Panc1 (cell line): ENCODE data around the gene NEUROD4. TPM values are rescaled to one million over a fixed set of nuclear protein-coding genes. Genes with fewer than 3 reads are reported as not detected.

Source experiments
- ATAC-seq: fragments of 200-7000 bp; cut with Tn5 transposase; 2 replicates; pipeline ENCODE4 v1.9.1; 2020; ENCODE audit warnings: mild to moderate bottlenecking, moderate library complexity
- BruUV-seq: library from RNA; stranded (reverse); fragments of 400-500 nt; replicated peaks from 2 replicates; lab custom pipeline; 2021; lab: Mats Ljungman, UMichigan
- CTCF ChIA-PET: fragments of 300-600 bp; sonication (Branson Sonifier 250); formaldehyde crosslinking; loops from one replicate; lab custom pipeline; 2022; ENCODE audit warnings: antibody characterized with exemption; lab: Charles Lee
- POLR2A ChIA-PET: fragments of 300-600 bp; sonication (Branson Sonifier 250); formaldehyde crosslinking; loops from one replicate; lab custom pipeline; 2022; ENCODE audit warnings: antibody characterized with exemption; lab: Charles Lee
- DNase-seq: peaks from one replicate; pipeline ENCODE4 v3.0.0-alpha.2; 2010; ENCODE audit warnings: low read depth, low spot score
- H3K27ac ChIP-seq: 2 replicates; pipeline ENCODE4 v1.5.1; 2011; ENCODE audit warnings: mild to moderate bottlenecking, low read length, inconsistent platforms
- H3K27me3 ChIP-seq: fragments of 200-500 bp; sonication (Bioruptor generic); 2 replicates; pipeline ENCODE4 v1.6.0; 2014; ENCODE audit warnings: low read length, inconsistent platforms; ENCODE audit not compliant: control insufficient read depth, insufficient read depth
- H3K36me3 ChIP-seq: fragments of 200-500 bp; sonication (Bioruptor generic); 2 replicates; pipeline ENCODE4 v1.5.1; 2014; ENCODE audit warnings: inconsistent platforms, mild to moderate bottlenecking, low read length, moderate library complexity; ENCODE audit not compliant: control insufficient read depth, insufficient read depth
- H3K4me1 ChIP-seq: 2 replicates; pipeline ENCODE4 v1.5.1; 2011; ENCODE audit warnings: inconsistent platforms, mild to moderate bottlenecking, low read length, moderate library complexity; ENCODE audit not compliant: control insufficient read depth, insufficient read depth
- H3K4me3 ChIP-seq, 2 experiments: 2 replicates each; pipeline ENCODE4 v1.5.1; 2011 to 2012; ENCODE audit warnings: low read depth in 2 of 2, low read length in 2 of 2, mild to moderate bottlenecking in 2 of 2, inconsistent platforms in 1 of 2, moderate library complexity in 1 of 2
- H3K9me3 ChIP-seq: fragments of 200-500 bp; sonication (Bioruptor generic); 2 replicates; pipeline ENCODE4 v1.5.1; 2014; ENCODE audit warnings: low read depth, mild to moderate bottlenecking, inconsistent platforms, low read length, moderate library complexity; ENCODE audit not compliant: control insufficient read depth, insufficient read depth
- CTCF ChIP-seq: fragments of 450-650 bp; IDR thresholded peaks from 2 replicates; pipeline ENCODE4 v1.5.1; 2017; ENCODE audit warnings: mild to moderate bottlenecking
- POLR2AphosphoS5 ChIP-seq: IDR thresholded peaks from 2 replicates; pipeline ENCODE4 v1.6.1; 2012; ENCODE audit warnings: mild to moderate bottlenecking, low read depth, low read length, moderate library complexity
- REST ChIP-seq, 2 experiments: IDR thresholded peaks; 2 replicates each; pipeline ENCODE4 v1.6.1; 2011 to 2012; ENCODE audit warnings: low read depth in 2 of 2, control low read depth in 1 of 2, low read length in 1 of 2, mild to moderate bottlenecking in 1 of 2, moderate library complexity in 1 of 2; ENCODE audit not compliant: insufficient read depth in 1 of 2
- SIN3A ChIP-seq: IDR thresholded peaks from 2 replicates; pipeline ENCODE4 v1.6.1; 2012; ENCODE audit warnings: low read depth, mild to moderate bottlenecking, low read length, moderate library complexity, borderline replicate concordance; ENCODE audit not compliant: insufficient read depth
- TCF7L2 ChIP-seq: IDR thresholded peaks from 2 replicates; pipeline ENCODE4 v1.6.1; 2011; ENCODE audit warnings: mild to moderate bottlenecking, low read depth, low read length, inconsistent platforms
- in situ Hi-C: cut with HindIII; loops from 2 replicates; pipeline ENCODE4 v1.10.0; 2016; ENCODE audit warnings: low sequenced_read_pairs, low pct_unique_long_range_greater_than_20kb
- intact Hi-C: fragments of 100-400 bp; cut with micrococcal nuclease; formaldehyde crosslinking; loops from one replicate; pipeline ENCODE4 v1.10.0; 2022; ENCODE audit not compliant: unreplicated experiment
- total RNA-seq: library from RNA; stranded (reverse); gene quantifications from one replicate; pipeline ENCODE4 v1.2.1, GENCODE V29; 2021; ENCODE audit not compliant: unreplicated experiment

Gene NEUROD4
- total RNA-seq, 1 experiment from 2014 or later: not detected

DNA sequence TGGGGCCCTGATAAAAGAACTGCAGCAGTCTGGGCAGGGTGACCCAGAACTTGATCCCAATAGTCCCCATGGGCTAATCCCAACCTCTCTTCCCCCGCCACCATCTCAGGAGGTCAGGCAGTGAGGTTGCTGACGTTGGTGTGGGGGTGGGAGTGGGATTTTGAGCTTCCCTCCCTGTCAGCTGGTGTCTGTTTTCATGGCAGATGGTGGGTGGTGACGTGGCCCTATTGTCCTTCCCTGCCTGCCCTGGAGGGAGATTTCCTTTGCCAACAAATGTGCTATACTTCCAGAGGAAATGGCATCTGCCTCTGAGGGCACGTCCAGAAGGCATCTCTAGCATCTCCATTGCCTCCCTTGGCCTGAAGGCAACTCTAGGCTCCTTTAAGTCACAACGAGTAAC lies 37.7 kb downstream of the NEUROD4 start:
- ATAC-seq (no peak), DNase-seq (no peak)
- H3K9me3 ChIP-seq: no peaks in the 10 kb centered on the region
- ChIA-PET CTCF (no interaction called here), POLR2A (no interaction called here)
- in situ Hi-C loops (no loop called here), intact Hi-C loops (no loop called here)
- TF ChIP-seq POLR2AphosphoS5 (no peak), TCF7L2 (no peak)
- no peaks in the 10 kb centered on the region for H3K36me3 ChIP-seq
- peaks cover 14% of the 10 kb centered on the region for H3K27me3 ChIP-seq
- H3K4me3 ChIP-seq: no peak overlapping the region
- BruUV-seq: no TSS peak
- H3K27ac ChIP-seq: no peak overlapping the region
- no peaks in the 10 kb centered on the region for H3K4me1 ChIP-seq

- ChIA-PET POLR2A (no interaction called here), CTCF (no interaction called here)
- intact Hi-C loops: no loop called here
- BruUV-seq: no TSS peak
- H3K27ac ChIP-seq: no peak overlapping the region
- H3K27me3 ChIP-seq: peaks cover 12% of the 10 kb centered on the region
- in situ Hi-C loops: no loop called here
- ATAC-seq: no peak
- no peak for DNase-seq
- no peak overlapping the region for H3K4me3 ChIP-seq
- no peaks in the 10 kb centered on the region for H3K4me1 ChIP-seq
- no peaks in the 10 kb centered on the region for H3K36me3 ChIP-seq
- no peaks in the 10 kb centered on the region for H3K9me3 ChIP-seq
- TF ChIP-seq SIN3A (no peak), CTCF (no peak), REST (IDR thresholded peaks at IDR 0.05; ENCODE audit: insufficient read depth in 1 of 2, low read depth in 2 of 2, low read length in 1 of 2) (no peak), TCF7L2 (no peak), POLR2AphosphoS5 (no peak)
Observed at GRCh38 chr12:55058082-55058481, 38.3 kb downstream of the NEUROD4 start.

DNA sequence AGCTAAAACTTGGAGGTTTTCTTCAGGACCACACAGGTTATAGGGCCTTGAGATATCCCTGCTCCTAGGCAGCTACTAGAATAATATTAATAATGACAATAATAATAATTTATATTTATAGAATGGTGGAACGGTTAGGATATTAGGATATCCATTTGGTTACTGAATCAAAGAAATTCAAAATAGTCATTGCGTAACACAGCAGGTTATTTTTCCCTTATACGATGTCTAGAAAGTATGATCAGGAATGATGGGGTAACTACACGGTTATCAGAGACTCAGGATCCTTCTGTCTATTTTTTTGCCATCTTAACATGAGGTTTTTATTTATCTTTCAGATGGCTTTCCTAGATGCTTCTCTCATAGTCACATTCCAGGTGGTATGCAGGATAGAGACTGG lies 39.0 kb downstream of the NEUROD4 start:
- H3K27me3 ChIP-seq: peaks cover 9% of the 10 kb centered on the region
- no peak overlapping the region for H3K27ac ChIP-seq
- BruUV-seq: no TSS peak
- POLR2A ChIA-PET: no interaction called here
- DNase-seq (no peak), ATAC-seq (no peak)
- in situ Hi-C loops: no loop called here
- no peaks in the 10 kb centered on the region for H3K9me3 ChIP-seq
- no peaks in the 10 kb centered on the region for H3K4me1 ChIP-seq
- intact Hi-C loops: no loop called here
- TF ChIP-seq SIN3A: no peak
- TF ChIP-seq POLR2AphosphoS5: no peak
- TF ChIP-seq REST (IDR thresholded peaks at IDR 0.05; ENCODE audit: insufficient read depth in 1 of 2, low read depth in 2 of 2, low read length in 1 of 2): no peak
- no peak for TF ChIP-seq CTCF
- TF ChIP-seq TCF7L2: no peak
- H3K4me3 ChIP-seq: no peak overlapping the region
- H3K36me3 ChIP-seq: no peaks in the 10 kb centered on the region
- CTCF ChIA-PET: no interaction called here
